Stimulated activated CD4-positive, alpha-beta T cell treated with anti-CD3 and anti-CD28 coated beads, Interleukin-12 subunit alpha, Interleukin-12 subunit beta, amount 100 ng/mL, for 24 hours (primary cell): ENCODE measurements around the gene MBD4.

Experiments
- DNase-seq, 2 experiments: peaks; one replicate each; pipeline ENCODE4 v3.0.0-alpha.2; 2020; ENCODE audit warnings: low read depth in 2 of 2

MBD4 gene

DNA sequence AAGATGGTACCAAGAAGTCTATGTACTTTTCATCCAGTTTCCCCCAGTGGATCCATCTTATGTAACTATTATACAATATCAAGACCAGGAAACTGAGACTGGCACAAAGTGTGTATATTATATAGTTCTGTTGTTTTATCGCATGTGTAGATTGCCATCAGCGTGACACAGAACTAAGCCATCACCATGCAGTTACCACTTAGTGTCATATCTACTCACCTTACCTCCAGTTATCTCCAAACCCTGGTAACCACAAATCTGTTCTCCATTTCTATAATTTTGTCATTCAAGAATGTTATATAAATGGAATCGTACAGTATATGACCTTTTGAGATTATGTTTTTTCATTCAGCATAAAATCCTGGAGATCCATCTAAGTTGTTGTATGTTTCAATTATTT lies 23.3 kb upstream of the MBD4 start:
- no peak for DNase-seq

DNA sequence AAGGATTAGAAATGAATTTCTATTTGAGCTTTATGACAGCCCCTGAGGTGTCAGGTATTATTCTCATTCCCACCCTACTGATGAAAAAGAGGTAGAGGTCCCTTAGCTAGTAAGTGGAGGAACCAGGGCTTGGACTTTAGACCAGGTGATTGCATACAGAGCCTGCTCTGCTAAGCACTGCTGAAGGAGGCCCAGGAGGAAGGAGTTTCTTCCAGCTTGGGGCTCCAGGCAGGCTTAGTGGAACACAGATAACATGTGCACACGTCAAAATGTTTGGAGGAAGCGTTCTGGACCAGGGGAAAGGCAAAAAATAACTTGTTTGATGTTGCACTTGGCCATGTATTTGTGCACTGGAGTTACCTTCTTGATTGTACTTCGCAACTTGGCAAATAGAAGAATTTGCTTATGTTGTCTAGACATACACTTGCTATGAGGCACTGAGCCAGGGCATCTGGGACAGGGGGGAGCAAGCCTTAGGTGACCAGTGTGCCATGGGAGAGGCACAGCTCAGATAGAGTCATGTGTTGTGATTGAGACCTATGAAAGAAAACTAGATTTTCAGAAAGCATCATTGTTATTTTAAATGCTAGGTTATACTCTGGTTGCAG lies 22.7 kb upstream of the MBD4 start:
- no peak for DNase-seq

- DNase-seq: no peak
Observed at GRCh38 chr3:129461461-129462146, 21.9 kb upstream of the MBD4 start.

GRCh38 chr3:129461022-129461421 lies 21.3 kb upstream of the MBD4 start:
- no peak for DNase-seq

DNA sequence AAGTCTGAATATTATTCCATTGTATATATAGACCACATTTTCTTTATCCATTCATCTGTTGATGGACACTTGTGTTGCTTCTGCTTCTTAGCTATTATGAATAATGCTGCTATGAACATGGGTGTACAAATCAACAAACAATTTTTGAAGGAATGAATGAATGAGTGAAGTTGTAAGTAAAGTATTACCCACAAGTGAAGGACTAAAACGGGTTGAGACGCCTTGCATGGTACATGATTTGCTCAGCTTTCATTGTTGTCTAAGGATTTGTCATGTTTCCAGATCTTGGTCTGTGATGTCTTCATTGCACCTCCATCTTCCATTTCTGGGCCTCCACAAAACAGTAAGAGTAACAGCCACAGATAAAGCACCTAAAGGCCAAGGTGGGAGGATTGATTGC lies 20.8 kb upstream of the MBD4 start:
- DNase-seq: no peak

- no peak for DNase-seq
Observed at GRCh38 chr3:129460155-129460554, 20.4 kb upstream of the MBD4 start.

DNA sequence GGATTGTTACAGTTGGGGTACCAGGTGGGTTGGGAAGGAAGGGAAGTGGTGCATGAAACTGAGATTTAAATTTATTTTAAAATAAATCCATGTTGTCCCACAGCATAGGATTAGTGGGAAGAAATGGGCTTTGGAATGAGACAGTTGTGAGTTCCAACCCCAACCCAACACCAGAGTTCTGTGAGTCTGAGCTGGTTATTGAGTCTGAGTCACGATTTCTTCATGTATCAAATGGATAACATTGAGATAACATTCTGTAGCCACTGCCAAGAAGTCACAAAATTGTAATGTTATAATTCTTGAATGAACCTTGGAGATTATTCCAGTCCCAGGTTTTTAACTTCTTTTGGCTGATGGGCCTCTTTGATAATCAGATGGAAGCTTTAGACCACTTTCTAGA lies 14.0 kb upstream of the MBD4 start:
- DNase-seq: no peak

- no peak for DNase-seq
Observed at GRCh38 chr3:129449279-129450115, 9.7 kb upstream of the MBD4 start.

GRCh38 chr3:129448186-129448895 lies 8.6 kb upstream of the MBD4 start:
- no peak for DNase-seq

DNA sequence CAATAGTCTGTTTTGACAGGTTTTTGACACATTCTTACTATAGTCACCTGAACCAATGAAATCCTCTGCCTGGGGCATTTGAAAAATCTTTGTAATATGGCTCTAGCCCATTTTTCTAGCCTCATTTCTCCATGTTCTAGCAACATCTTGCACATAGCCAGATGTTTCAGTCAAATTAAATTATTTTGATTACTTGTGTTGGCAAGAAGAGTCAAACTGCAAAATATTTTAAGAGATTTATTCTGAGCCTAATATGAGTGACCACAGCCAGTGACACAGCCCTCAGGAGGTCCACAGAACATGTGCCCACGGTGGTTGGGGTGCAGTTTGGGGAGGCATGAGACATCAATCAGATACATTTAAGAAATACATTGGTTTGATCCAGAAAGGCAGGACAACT lies 7.2 kb upstream of the MBD4 start:
- DNase-seq: no peak

GRCh38 chr3:129445471-129445870 lies 5.7 kb upstream of the MBD4 start:
- DNase-seq: no peak

GRCh38 chr3:129442947-129443346 lies 3.2 kb upstream of the MBD4 start:
- no peak for DNase-seq

- DNase-seq: no peak
Observed at GRCh38 chr3:129442486-129442885, 2.7 kb upstream of the MBD4 start.

- DNase-seq: no peak
Observed at GRCh38 chr3:129441782-129442181, 2.0 kb upstream of the MBD4 start.

DNA sequence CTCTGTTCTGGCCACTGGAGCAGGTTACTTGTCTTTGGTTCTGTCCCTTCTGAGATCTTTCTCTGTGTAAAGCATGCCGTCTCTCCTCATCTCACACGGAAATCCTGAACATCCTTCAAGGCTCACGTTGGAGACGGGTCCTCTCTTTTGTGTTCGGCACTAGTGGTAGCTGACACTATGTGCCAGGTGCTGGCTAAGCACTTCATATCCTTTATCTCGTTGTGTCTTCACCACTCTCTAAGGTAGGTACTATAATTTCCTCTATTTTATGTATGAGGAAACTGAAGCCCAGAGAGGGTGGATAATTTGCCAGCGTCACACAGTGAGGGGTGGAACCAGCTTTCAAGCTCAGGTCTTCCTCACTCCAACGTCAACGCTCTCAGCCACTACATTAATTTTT lies 1.5 kb upstream of the MBD4 start:
- no peak for DNase-seq

DNA sequence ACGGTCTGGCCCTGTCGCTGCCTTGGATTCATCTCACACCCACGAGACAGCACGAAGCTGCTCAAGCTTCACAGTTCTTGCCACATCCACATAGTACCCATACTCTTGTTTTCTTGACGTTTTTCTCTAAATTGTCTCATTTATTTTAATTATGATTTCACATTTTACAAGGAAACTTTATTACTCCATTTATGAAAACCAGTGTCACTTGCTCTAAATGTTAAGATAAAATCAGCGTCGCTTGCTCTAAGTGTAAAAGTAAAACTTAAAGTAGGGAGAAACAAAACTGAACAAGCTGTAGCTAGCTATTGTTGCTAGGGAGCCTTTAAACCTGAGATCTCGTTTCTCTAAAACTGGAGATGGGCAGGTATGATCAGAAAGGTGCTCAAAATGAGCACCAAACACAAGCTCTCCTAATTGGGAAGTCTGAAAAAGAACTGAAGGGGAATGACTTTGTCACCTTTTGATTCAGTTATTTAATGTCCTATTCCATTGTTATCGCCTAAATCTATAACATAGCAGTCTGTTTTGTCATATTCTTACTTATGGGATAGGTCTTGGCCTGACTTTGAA lies 956 bp upstream of the MBD4 start:
- no peak for DNase-seq

DNA sequence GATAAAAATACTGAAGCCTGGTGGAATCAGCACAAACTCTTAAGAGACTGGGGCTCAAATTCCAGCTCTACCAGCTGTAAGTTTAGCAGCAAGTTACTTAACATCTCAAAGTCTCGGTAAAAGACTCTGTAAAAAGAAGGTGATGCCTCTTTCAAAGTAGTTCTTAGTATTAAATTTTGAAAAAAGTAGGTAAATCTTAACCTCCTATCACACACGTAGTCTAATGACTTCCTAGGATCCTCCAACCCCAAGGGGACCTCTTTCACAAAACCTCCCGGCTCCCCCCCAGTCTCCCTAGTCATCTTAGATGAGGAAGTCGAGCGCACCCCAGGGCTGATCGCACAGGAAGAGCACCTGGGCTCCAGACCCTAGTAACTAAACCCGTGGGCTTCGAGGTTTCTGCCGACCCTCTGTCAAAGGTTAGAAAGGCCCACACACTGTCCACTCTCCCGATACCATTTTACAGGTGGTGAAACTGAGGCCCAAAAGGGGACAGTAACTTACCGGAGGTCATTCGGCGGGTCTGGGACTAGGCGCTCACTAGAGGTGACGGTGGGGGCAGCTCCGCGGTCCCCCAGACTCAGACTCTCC lies 427 bp downstream of the MBD4 start:
- peak; percentile 27 to 30 for DNase-seq

- no peak for DNase-seq
Observed at GRCh38 chr3:129435367-129435766, 4.4 kb downstream of the MBD4 start.

GRCh38 chr3:129434140-129434539 lies 5.6 kb downstream of the MBD4 start:
- DNase-seq: no peak

DNA sequence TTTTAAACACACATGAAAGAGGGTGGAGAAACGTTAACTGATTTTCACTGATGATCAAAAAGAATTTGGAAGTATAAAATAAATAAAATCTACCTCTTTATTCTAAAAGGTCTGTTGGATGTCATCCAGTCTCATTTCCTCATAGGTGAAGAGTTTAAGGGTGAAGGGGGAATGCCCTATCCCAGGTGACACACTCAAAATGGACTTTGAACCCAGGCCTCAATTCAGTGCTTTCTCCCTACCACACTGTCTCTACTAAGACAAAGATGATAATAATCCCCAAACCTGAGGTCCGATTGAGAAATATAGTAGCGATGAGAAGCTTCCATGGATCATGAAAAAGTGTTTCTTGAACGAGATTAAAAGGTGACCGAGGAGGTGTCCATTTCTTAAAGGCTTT lies 6.2 kb downstream of the MBD4 start:
- DNase-seq: no peak

GRCh38 chr3:129432671-129433070 lies 7.1 kb downstream of the MBD4 start:
- DNase-seq: no peak

DNA sequence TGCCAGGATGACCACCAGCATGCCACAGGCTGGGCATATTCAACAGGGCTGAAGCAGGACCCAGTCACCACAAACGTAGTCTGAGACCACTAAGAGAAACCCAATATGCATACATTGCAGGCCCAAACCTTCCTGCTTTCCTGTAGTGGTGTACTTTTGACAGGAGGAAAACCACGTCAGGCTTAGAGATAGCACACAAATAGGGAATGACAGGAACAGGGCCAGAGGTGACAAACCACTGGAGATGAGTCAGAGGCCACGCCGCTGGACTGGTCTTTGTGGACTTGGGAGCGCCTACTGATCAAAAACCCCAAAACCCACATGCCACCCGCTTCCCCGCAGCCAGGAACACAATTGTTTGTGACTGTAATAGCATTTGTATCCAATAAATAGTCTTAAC lies 7.7 kb downstream of the MBD4 start:
- DNase-seq: no peak
